K562 (cell line): ENCODE data around the gene FHIT.

Experiments
- ATF2 ChIP-seq: sonication (generic); formaldehyde crosslinking; IDR thresholded peaks from 2 replicates; pipeline ENCODE4 v1.8.1; 2022; ENCODE audit warnings: missing genetic modification reagents
- BRD4 ChIP-seq: fragments of 200-600 bp; sonication (generic); IDR thresholded peaks from 2 replicates; pipeline ENCODE4 v1.6.1; 2017; ENCODE audit warnings: inconsistent platforms
- GABPA ChIP-seq: fragments of 200-800 bp; sonication (Bioruptor generic); conservative IDR thresholded peaks from 2 replicates; pipeline ENCODE4 v1.6.1; 2016; ENCODE audit warnings: low read depth, missing genetic modification characterization, missing compliant biosample characterization
- HDAC2 ChIP-seq: fragments of 450-650 bp; IDR thresholded peaks from 2 replicates; pipeline ENCODE4 v1.6.1; 2016; ENCODE audit warnings: mild to moderate bottlenecking
- RNF2 ChIP-seq: sonication (generic); IDR thresholded peaks from 2 replicates; pipeline ENCODE4 v1.6.1; 2016
- U2AF1 ChIP-seq: fragments of 200-400 bp; formaldehyde crosslinking; optimal IDR thresholded peaks from 2 replicates; pipeline ENCODE3; 2017; ENCODE audit warnings: mild to moderate bottlenecking, low read depth, low read length, moderate library complexity
- USF1 ChIP-seq: sonication (generic); formaldehyde crosslinking; IDR thresholded peaks from 2 replicates; pipeline ENCODE4 v1.9.0; 2022; ENCODE audit warnings: mild to moderate bottlenecking, missing genetic modification reagents
- ZBTB43 ChIP-seq: sonication (generic); formaldehyde crosslinking; IDR thresholded peaks from 2 replicates; pipeline ENCODE4 v1.8.0; 2023; ENCODE audit warnings: mild to moderate bottlenecking, missing genetic modification reagents
- ZNF224 ChIP-seq: sonication (generic); formaldehyde crosslinking; IDR thresholded peaks from 2 replicates; pipeline ENCODE4 v1.8.0; 2022; ENCODE audit warnings: mild to moderate bottlenecking, missing genetic modification reagents

- TF ChIP-seq GABPA (tag) (no peak), RNF2 (no peak), U2AF1 (no peak), BRD4 (no peak), HDAC2 (no peak), USF1 (CRISPR knock-in tag) (no peak), ZBTB43 (CRISPR knock-in tag) (no peak), ZNF224 (CRISPR knock-in tag) (no peak), ATF2 (CRISPR knock-in tag) (no peak)
These were observed 77.6 kb downstream of the FHIT start for GRCh38 chr3:61173676-61174075.
